Dermis blood vessel endothelial cell (primary cell): ENCODE measurements around the gene SMIM10L2A. TPM values are rescaled to one million over a fixed set of nuclear protein-coding genes. Genes with fewer than 3 reads are reported as not detected.
A peak's percentile ranks its signal among the peaks of the same experiment; 100 is the strongest.
"Not testable (repeated sequence)": the region's sequence is repeated elsewhere in the genome, so short reads cannot be mapped to it uniquely, and the experiment has no call there.

Experiments
- DNase-seq: peaks from one replicate; pipeline ENCODE4 v3.0.0; 2010
- total RNA-seq: library from RNA; depleted of rRNA; stranded (reverse); fragments of >200 nt; gene quantifications from 2 replicates; pipeline ENCODE4 v1.2.3, GENCODE V29; 2014

SMIM10L2A gene
- total RNA-seq, 1 donor from 2014 or later: 1.0 TPM

GRCh38 chrX:135423173-135423864 lies 1.6 kb downstream of the SMIM10L2A start:
- DNase-seq: not testable (repeated sequence)

- no peak for DNase-seq
These were observed 2.7 kb downstream of the SMIM10L2A start for GRCh38 chrX:135424469-135424868.

- no peak for DNase-seq
These were observed 3.6 kb downstream of the SMIM10L2A start for GRCh38 chrX:135425026-135425965.

- DNase-seq: no peak
These were observed 7.7 kb downstream of the SMIM10L2A start for GRCh38 chrX:135429429-135429828.

GRCh38 chrX:135431886-135432285 lies 10.1 kb downstream of the SMIM10L2A start:
- DNase-seq: no peak

GRCh38 chrX:135432453-135432852 lies 10.7 kb downstream of the SMIM10L2A start:
- DNase-seq: no peak

GRCh38 chrX:135432881-135433521 lies 11.3 kb downstream of the SMIM10L2A start:
- no peak for DNase-seq

- no peak for DNase-seq
These were observed 11.9 kb downstream of the SMIM10L2A start for GRCh38 chrX:135433531-135434257.

GRCh38 chrX:135434258-135435138 lies 12.8 kb downstream of the SMIM10L2A start:
- DNase-seq: no peak

GRCh38 chrX:135435139-135435922 lies 13.6 kb downstream of the SMIM10L2A start:
- no peak for DNase-seq

- DNase-seq: no peak
These were observed 14.2 kb downstream of the SMIM10L2A start for GRCh38 chrX:135435933-135436332.

GRCh38 chrX:135436456-135436855 lies 14.7 kb downstream of the SMIM10L2A start:
- DNase-seq: no peak

- no peak for DNase-seq
These were observed 15.5 kb downstream of the SMIM10L2A start for GRCh38 chrX:135436966-135437866.

GRCh38 chrX:135437867-135438733 lies 16.4 kb downstream of the SMIM10L2A start:
- peak; percentile 20 for DNase-seq

GRCh38 chrX:135438734-135439043 lies 16.9 kb downstream of the SMIM10L2A start:
- no peak for DNase-seq

- no peak for DNase-seq
These were observed 28.1 kb downstream of the SMIM10L2A start for GRCh38 chrX:135449637-135450550.

- peak; percentile 3 for DNase-seq
These were observed 31.6 kb downstream of the SMIM10L2A start for GRCh38 chrX:135453381-135453780.

- DNase-seq: peak; percentile 44
These were observed 33.1 kb downstream of the SMIM10L2A start for GRCh38 chrX:135454816-135455215.
